GM21619 (cell line): ENCODE results near the gene STMND1.

Experiments used
- ATAC-seq: cut with Tn5 transposase; IDR thresholded peaks from one replicate; pipeline ENCODE4 v1.9.1; 2021; ENCODE audit not compliant: unreplicated experiment

Gene STMND1

GRCh38 chr6:17097982-17098381 lies 3.9 kb upstream of the STMND1 start:
- ATAC-seq = no peak

- ATAC-seq = no peak
Observed at GRCh38 chr6:17098538-17098937, 3.3 kb upstream of the STMND1 start.

GRCh38 chr6:17099401-17100059 lies 2.3 kb upstream of the STMND1 start:
- no peak for ATAC-seq

GRCh38 chr6:17100806-17101205 lies 1.0 kb upstream of the STMND1 start:
- ATAC-seq = no peak

- ATAC-seq = no peak
Observed at GRCh38 chr6:17102258-17102870, 514 bp downstream of the STMND1 start.

GRCh38 chr6:17103715-17104114 lies 1.9 kb downstream of the STMND1 start:
- no peak for ATAC-seq

GRCh38 chr6:17107863-17108262 lies 6.0 kb downstream of the STMND1 start:
- ATAC-seq = no peak

- no peak for ATAC-seq
Observed at GRCh38 chr6:17115251-17116116, 13.6 kb downstream of the STMND1 start.

- no peak for ATAC-seq
Observed at GRCh38 chr6:17116117-17116440, 14.2 kb downstream of the STMND1 start.

GRCh38 chr6:17120019-17120418 lies 18.2 kb downstream of the STMND1 start:
- ATAC-seq = no peak

GRCh38 chr6:17125407-17125806 lies 23.6 kb downstream of the STMND1 start:
- no peak for ATAC-seq

GRCh38 chr6:17130786-17131185 lies 28.9 kb downstream of the STMND1 start:
- ATAC-seq = no peak

- ATAC-seq = no peak
Observed at GRCh38 chr6:17132967-17133366, 31.1 kb downstream of the STMND1 start.

GRCh38 chr6:17138033-17138432 lies 36.2 kb downstream of the STMND1 start:
- no peak for ATAC-seq

GRCh38 chr6:17144016-17144415 lies 42.2 kb downstream of the STMND1 start:
- ATAC-seq = no peak

GRCh38 chr6:17149571-17149970 lies 47.7 kb downstream of the STMND1 start:
- no peak for ATAC-seq

- no peak for ATAC-seq
Observed at GRCh38 chr6:17150096-17150495, 48.2 kb downstream of the STMND1 start.

GRCh38 chr6:17151888-17152287 lies 50.0 kb downstream of the STMND1 start:
- ATAC-seq = no peak

- ATAC-seq = no peak
Observed at GRCh38 chr6:17152703-17153102, 50.9 kb downstream of the STMND1 start.

- no peak for ATAC-seq
Observed at GRCh38 chr6:17156112-17156921, 54.5 kb downstream of the STMND1 start.

- no peak for ATAC-seq
Observed at GRCh38 chr6:17156966-17157365, 55.1 kb downstream of the STMND1 start.
